NCI-H460 (cell line): ENCODE results near the gene WDR87. TPM values are rescaled to one million over a fixed set of nuclear protein-coding genes. Genes with fewer than 3 reads are reported as not detected.

Experiments
- DNase-seq: peaks from one replicate; pipeline ENCODE4 v3.0.0-alpha.2; 2016; ENCODE audit warnings: low read depth; ENCODE audit errors: extremely low read depth
- polyA plus RNA-seq: library from polyadenylated mRNA; depleted of rRNA; stranded (reverse); fragments of >200 nt; gene quantifications from 2 replicates; pipeline ENCODE4 v1.2.3, GENCODE V29; 2014; cell fraction: nucleus; rRNA removed
- total RNA-seq: library from RNA; depleted of rRNA; stranded (reverse); fragments of >200 nt; shearing (Covaris generic); gene quantifications from 2 replicates; pipeline ENCODE4 v1.2.3, GENCODE V29; 2014; rRNA removed

WDR87 gene
- not detected in 2 replicates for total RNA-seq
- not detected in 2 replicates for polyA plus RNA-seq

- DNase-seq: no peak
Observed at GRCh38 chr19:37905946-37906868, at the start of gene WDR87. Gene WDR87 (minus strand): TSS chr19:37906594. CDS start chr19:37898239, 8,355 bp downstream.

DNA sequence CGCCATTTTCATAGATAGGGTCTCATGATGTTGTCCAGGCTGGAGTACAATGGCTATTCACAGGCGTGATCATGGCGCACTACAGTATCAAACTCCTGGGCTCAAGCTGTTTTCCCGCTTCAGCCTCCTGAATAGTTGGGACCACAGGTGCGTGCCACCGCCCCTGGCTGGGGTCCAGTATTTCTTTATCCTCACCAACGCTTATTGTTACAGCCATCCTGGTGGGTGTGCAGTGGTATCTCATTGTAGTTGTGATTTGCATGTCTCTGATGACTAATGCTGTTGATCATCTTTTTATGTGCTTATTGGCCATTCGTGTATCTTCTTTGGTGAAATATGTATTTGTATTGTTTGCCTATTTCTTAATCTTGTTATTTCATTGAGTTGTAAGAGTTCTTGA lies 49.6 kb upstream of the WDR87 start:
- no peak for DNase-seq

DNA sequence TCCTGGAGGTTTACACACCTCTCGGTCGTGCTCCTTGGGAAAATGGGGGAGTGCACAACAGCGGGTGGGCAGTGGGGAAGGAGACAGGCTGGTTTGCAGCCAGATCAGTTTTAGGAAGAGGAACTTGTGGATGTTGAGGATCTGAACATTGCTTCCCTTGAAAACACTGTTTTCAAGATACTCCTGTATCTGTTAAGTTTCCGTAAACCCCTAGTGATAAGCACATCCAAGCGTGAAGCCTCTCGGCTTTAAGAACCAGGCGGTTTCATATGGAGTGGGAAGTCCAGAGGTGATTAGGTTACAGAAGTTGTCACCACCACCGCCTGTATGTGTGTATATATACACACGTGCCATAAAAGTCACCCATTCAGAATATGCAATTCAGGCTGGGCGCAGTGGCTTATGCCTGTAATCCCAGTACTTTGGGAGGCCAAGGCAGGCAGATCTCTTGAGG lies 48.1 kb upstream of the WDR87 start:
- DNase-seq: no peak

DNA sequence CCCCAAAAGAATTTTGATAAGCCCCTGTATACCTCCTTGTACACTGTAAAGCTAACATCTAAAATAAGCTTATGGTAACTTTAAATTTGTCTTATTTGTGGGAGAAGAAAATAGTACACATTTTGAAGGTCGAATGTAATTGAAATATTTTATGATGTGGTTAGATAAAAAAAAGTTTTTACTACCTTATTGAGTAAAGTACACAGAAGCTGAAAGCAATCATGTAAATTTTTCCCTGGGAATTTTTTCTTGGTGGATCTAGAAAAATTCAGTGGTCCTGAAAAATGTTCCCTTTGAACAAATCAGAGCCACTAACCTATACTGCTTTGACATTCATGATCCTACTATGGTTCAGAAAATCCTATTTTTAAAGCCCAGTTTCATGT lies 47.5 kb upstream of the WDR87 start:
- no peak for DNase-seq

GRCh38 chr19:37953171-37953917 lies 47.0 kb upstream of the WDR87 start:
- no peak for DNase-seq

GRCh38 chr19:37951816-37952210 lies 45.4 kb upstream of the WDR87 start:
- DNase-seq: no peak

DNA sequence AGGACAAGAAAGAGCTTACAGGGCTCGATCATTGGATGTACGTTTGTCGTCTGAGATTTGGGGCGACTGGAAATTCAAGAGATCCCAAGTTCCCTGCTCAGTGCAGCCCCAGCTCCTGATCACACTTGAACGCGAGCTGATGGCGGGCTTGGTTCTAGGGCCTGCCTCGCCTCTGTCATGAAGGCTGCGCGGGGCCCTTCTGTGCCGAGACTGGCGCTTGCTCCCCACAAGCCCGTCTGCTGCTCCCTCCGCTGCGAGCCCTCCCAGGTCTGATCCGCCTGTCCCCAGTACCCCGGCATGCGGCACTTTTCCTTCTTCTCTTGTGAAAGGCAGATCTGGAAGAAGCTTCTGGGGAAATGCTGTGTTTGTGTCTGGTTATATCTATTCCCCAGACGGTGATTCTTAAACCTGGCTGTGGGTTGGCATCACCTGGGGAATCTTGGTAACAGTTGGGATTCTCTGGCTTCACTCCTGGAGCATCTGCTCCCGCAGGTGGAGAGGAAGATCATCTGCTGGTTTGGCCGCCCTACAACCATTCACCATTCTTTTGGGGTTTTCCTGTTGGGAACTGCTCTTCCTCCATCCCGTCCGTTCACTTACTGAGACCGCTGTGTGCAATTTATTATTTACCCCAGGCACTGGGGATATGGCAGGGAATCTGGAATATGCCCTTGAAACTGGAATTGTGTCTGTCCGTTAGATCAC lies 44.2 kb upstream of the WDR87 start:
- no peak for DNase-seq

GRCh38 chr19:37948362-37948761 lies 42.0 kb upstream of the WDR87 start:
- no peak for DNase-seq

DNA sequence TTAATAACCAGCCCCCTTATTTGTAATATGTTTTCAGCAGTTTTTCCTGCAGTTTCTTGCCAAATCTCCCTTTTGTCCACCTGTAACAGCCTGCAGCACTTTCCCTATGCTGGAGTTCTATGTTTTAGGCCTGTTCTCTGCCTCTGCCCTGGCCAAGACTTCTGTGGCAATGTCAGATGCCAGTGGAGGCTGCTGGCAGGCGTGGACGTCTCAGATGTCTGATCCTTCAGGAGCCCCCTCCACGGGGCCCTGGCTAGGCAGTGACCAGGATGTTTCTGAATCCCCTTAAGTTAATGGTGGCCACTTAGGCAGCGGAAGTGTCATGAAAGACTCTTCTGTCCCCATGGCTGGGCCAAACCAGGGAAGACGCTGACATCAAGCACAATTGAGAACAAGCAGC lies 41.4 kb upstream of the WDR87 start:
- no peak for DNase-seq

DNA sequence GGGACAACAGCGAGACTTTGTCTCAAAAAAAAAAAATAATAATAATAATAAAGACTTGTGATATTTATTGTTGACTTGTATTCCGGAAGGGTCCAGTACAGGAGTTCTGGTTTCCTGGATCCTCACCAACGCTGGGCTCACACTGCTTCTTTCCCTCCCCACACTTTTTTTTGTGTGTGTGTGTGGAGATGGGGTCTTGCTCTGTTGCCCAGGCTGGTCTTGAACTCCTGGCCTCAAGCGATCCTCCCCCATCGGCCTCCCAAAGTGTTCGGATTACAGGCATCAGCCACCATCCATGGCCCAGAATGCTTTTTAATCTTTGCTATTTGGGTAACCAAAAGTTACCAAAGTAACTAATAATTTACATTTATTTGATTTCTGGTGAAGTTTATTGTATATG lies 39.7 kb upstream of the WDR87 start:
- DNase-seq: no peak

DNA sequence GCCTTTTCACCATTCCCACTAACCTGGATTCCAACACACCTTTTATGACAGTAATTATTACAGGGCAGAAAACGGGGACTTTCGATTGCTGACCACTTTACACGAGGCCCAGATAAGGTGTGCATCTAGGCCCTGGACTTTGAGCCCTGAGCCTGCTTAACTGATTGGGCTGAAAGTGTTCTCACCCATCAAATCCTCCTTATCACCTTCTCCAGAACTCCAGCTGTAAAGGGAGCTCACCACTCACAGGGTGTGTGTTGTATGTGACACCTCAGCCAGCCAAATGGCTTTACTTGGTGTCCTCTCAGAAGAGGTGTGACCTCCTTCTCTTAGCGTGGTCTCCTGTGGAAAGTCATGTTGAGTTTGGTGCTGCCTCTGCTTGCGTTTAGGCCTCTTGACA lies 37.1 kb upstream of the WDR87 start:
- DNase-seq: no peak

DNA sequence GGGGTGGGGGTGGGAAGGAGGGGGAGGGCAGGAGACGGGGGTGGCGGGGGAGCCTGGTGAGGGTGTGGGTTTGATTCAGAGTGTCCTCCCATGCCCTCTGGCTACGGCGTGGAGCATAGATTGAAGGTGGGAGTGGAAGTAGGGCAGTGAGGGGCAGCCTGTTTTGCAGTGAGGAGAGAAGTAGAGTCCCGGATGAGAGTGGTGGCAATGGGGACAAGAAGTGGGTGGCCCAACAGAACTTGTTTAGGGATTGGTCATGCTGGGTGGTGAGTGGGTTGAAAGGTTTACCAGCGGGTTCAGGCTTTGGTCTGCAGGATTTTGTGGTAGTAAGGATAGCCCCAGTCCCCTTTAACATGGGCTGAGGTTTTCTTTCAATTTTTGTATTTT lies 36.1 kb upstream of the WDR87 start:
- DNase-seq: no peak

GRCh38 chr19:37941782-37942515 lies 35.6 kb upstream of the WDR87 start:
- no peak for DNase-seq

DNA sequence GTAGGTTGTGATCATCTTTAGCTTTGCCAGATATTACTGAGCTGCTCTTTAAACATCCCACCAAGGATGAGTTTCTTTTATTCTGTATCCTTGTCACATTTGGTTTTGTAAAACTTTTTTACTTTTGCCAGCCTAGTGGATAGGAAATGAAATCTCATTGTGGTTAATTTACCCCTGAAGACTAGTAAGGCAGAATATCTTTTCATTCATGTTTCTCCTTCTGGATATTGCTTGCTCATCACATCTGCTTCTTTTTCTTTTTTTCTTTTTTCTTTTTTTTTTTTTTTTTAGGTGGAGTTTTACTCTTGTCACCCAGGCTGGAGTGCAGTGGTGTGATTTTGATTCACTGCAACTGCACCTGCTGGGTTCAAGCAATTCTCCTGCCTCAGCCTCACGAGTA lies 32.0 kb upstream of the WDR87 start:
- no peak for DNase-seq

DNA sequence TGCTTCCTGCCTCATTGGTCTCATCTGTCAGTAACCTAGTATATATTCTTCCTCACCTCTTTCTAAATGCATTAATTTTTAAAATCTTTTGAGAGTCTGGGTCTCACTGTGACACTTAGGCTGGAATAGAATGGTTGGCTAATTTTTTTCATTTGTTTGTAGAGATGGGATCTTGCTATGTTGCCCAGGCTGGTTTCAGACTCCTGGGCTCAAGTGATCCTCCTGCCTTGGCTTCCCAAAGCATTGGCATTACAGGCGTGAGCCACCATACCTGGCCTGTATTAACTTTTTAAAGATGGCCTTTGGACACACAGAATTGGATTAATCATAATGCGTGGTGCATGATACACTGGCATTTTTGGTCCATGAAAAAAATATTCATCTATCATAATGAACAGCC lies 30.5 kb upstream of the WDR87 start:
- no peak for DNase-seq

GRCh38 chr19:37936166-37936565 lies 29.8 kb upstream of the WDR87 start:
- DNase-seq: no peak

DNA sequence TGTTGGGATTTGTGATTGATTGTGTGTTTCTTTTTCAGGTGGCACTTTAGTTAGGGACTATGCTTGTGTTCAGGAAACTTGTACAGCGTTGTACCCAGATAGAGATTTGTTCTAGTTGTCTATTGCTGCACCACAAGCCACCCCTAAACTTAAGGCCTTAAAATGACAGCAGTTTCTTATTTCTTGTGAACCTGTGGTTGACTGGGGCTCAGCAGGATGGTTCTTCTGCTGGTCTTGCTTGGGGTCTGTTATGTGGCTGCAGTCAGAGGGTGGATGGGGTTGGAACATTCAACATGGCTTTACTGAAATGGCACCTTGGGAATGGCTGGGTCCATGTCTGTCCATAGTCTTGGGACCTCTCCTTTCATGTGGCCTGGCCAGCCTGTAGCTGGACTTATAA lies 28.9 kb upstream of the WDR87 start:
- no peak for DNase-seq

- no peak for DNase-seq
Observed at GRCh38 chr19:37933937-37934358, 27.6 kb upstream of the WDR87 start.

DNA sequence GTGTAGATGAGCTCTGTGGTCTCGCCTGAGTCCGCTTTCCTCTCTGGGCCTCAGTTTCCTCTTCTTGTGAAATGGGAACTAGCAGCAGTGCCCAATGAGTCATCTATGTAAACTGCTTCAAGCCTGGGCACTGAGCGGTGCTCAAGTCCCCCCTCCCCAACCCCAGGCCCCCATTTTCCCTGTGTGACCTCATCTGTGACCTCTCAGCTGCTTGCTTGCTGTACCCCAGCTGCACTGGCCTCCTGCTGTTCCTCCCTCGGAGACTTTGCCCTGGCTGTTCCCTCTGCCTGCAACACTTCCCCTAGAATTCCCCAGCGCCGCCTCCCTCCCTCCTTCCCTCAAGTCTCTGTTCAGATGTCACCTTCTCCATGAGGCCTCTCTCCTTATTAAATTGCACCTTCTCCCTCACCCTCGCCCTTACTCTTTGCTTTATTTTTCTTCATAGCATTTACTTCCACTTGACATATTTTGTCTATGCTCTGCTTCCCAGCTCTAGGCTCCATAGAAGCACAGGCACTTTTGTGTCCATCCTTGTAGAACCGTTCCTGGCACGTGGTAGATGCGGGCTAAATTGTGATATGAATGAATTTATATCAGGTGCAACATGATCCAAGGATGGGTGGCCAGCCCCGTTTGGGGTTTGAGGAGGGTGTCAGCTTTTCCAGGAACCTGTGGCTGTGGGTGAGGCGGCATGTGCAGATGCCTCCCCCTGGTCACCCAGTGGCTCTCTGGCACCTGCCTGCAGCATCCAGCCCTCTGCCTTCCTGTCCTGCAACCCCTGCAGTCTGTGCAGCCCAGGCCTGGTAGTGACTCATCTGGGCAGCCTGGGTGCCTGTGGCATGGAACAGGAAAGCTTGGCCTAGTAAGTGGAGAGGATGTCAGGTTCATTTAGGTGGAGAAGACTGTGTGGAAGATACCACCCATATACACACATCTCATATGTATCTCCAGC lies 26.9 kb upstream of the WDR87 start:
- no peak for DNase-seq
